ENCODE data around the gene PAPLN. TPM values are rescaled to one million over a fixed set of nuclear protein-coding genes. Genes with fewer than 3 reads are reported as not detected.

Gene PAPLN
- total RNA-seq, 6 experiments from 2014 or later, result 1.5 to 3.0 (median 2.3) TPM

- Mint-ChIP-seq H3K4me3 (no peak overlapping the region), H3K9me3 (0 out of 2 replicates have a peak, but pooled peaks cover 3% of the 10 kb centered on the region), H3K27ac (no peak overlapping the region), H3K36me3 (ENCODE audit: low read depth) (peaks cover 44% of the 10 kb centered on the region), H3K27me3 (ENCODE audit: insufficient read depth) (no peaks in the 10 kb centered on the region), H3K4me1 (ENCODE audit: low read depth) (peaks cover 20% of the 10 kb centered on the region)
- TF ChIP-seq CTCF (IDR thresholded peaks at IDR 0.05), result no peak
- DNase-seq, result no peak
These were observed 25.9 kb upstream of the PAPLN start for GRCh38 chr14:73211251-73212040.

GRCh38 chr14:73216030-73216429 is 21.3 kb upstream of the PAPLN start:
- Mint-ChIP-seq H3K4me1 (ENCODE audit: low read depth) (peaks cover 13% of the 10 kb centered on the region), H3K4me3 (no peak overlapping the region), H3K27ac (no peak overlapping the region), H3K9me3 (no peaks in the 10 kb centered on the region), H3K27me3 (ENCODE audit: insufficient read depth) (no peaks in the 10 kb centered on the region), H3K36me3 (ENCODE audit: low read depth) (peaks cover 38% of the 10 kb centered on the region)
- TF ChIP-seq CTCF (IDR thresholded peaks at IDR 0.05), result no peak
- no peak for DNase-seq

- no peak for TF ChIP-seq CTCF (IDR thresholded peaks at IDR 0.05)
- Mint-ChIP-seq H3K4me3 (no peak overlapping the region), H3K9me3 (no peaks in the 10 kb centered on the region), H3K27me3 (ENCODE audit: insufficient read depth) (no peaks in the 10 kb centered on the region), H3K4me1 (ENCODE audit: low read depth) (peaks cover 26% of the 10 kb centered on the region), H3K27ac (no peak overlapping the region), H3K36me3 (ENCODE audit: low read depth) (peaks cover 37% of the 10 kb centered on the region)
- no peak for DNase-seq
These were observed 19.9 kb upstream of the PAPLN start for GRCh38 chr14:73217411-73217810.

- no peak overlapping the region for H3K4me3 Mint-ChIP-seq
- H3K4me1 Mint-ChIP-seq (ENCODE audit: low read depth), result peaks cover 33% of the 10 kb centered on the region
- H3K27me3 Mint-ChIP-seq (ENCODE audit: insufficient read depth), result no peaks in the 10 kb centered on the region
- no peaks in the 10 kb centered on the region for H3K9me3 Mint-ChIP-seq
- H3K36me3 Mint-ChIP-seq (ENCODE audit: low read depth), result peaks cover 33% of the 10 kb centered on the region
- DNase-seq, result no peak
- no peak for TF ChIP-seq CTCF (IDR thresholded peaks at IDR 0.05)
- no peak overlapping the region for H3K27ac Mint-ChIP-seq
These were observed 17.2 kb upstream of the PAPLN start for GRCh38 chr14:73220061-73220460.

GRCh38 chr14:73220634-73221033 is 16.7 kb upstream of the PAPLN start:
- TF ChIP-seq CTCF (IDR thresholded peaks at IDR 0.05), result no peak
- H3K27me3 Mint-ChIP-seq (ENCODE audit: insufficient read depth), result no peaks in the 10 kb centered on the region
- H3K36me3 Mint-ChIP-seq (ENCODE audit: low read depth), result peaks cover 33% of the 10 kb centered on the region
- H3K4me1 Mint-ChIP-seq (ENCODE audit: low read depth), result peaks cover 33% of the 10 kb centered on the region
- H3K4me3 Mint-ChIP-seq, result no peak overlapping the region
- no peaks in the 10 kb centered on the region for H3K9me3 Mint-ChIP-seq
- H3K27ac Mint-ChIP-seq, result no peak overlapping the region
- DNase-seq, result no peak
